ENCODE results near the gene BBS1.

DNA sequence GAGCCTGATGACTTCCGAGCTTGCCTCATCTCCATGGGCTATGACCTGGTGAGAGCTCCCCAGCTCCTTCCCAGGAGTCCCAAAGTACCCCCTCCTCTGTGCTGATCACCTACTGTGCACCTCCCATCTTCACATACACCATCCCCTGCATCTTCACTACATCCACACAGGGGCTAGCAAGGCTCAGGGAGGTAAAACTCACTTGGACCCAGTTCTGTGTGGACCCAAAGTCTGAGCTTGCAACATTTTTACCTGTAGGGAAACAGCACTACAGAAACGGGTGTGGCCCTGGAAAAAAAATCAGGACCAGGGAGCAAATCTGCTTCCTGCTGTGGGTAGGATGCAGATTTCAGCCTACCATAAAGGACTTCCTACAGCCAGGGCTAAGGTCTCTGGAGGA lies 51.8 kb downstream of the BBS1 start:
- TF ChIP-seq, protein P1, sequence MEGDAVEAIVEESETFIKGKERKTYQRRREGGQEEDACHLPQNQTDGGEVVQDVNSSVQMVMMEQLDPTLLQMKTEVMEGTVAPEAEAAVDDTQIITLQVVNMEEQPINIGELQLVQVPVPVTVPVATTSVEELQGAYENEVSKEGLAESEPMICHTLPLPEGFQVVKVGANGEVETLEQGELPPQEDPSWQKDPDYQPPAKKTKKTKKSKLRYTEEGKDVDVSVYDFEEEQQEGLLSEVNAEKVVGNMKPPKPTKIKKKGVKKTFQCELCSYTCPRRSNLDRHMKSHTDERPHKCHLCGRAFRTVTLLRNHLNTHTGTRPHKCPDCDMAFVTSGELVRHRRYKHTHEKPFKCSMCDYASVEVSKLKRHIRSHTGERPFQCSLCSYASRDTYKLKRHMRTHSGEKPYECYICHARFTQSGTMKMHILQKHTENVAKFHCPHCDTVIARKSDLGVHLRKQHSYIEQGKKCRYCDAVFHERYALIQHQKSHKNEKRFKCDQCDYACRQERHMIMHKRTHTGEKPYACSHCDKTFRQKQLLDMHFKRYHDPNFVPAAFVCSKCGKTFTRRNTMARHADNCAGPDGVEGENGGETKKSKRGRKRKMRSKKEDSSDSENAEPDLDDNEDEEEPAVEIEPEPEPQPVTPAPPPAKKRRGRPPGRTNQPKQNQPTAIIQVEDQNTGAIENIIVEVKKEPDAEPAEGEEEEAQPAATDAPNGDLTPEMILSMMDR (IDR thresholded peaks at IDR 0.05): no peak
- no peak for TF ChIP-seq POLR2A (IDR thresholded peaks at IDR 0.05)

Measured in body of pancreas (tissue), 4 donors.